Activated naive CD4-positive, alpha-beta T cell treated with anti-CD3 and anti-CD28 coated beads for 36 hours (primary cell): ENCODE data around the gene PKD2L2. TPM values are rescaled to one million over a fixed set of nuclear protein-coding genes. Genes with fewer than 3 reads are reported as not detected.

ENCODE experiments used
- CTCF ChIA-PET: fragments of 350-600 bp; sonication (Branson Sonifier 250); formaldehyde crosslinking; loops from one replicate; lab custom pipeline; 2021; ENCODE audit warnings: antibody characterized with exemption; lab: Charles Lee
- DNase-seq: peaks from one replicate; pipeline ENCODE4 v3.0.0-alpha.2; 2020
- H3K27ac Mint-ChIP-seq: one replicate; pipeline ENCODE4 v1.8.0; 2021; ENCODE audit warnings: mild to moderate bottlenecking, mixed read lengths
- H3K27me3 Mint-ChIP-seq: one replicate; pipeline ENCODE4 v1.8.0; 2021; ENCODE audit warnings: low read depth, mixed read lengths
- H3K36me3 Mint-ChIP-seq: one replicate; pipeline ENCODE4 v1.8.0; 2021; ENCODE audit warnings: low read depth, mixed read lengths
- H3K4me1 Mint-ChIP-seq: one replicate; pipeline ENCODE4 v1.8.0; 2021; ENCODE audit warnings: low read depth, mixed read lengths
- H3K4me3 Mint-ChIP-seq: one replicate; pipeline ENCODE4 v1.8.0; 2021; ENCODE audit warnings: mild to moderate bottlenecking, moderate library complexity, mixed read lengths
- H3K9me3 Mint-ChIP-seq: one replicate; pipeline ENCODE4 v1.8.0; 2021; ENCODE audit warnings: mixed read lengths
- intact Hi-C: fragments of 100-400 bp; cut with micrococcal nuclease; formaldehyde crosslinking; loops from one replicate; pipeline ENCODE4 v1.15.1; 2023
- total RNA-seq, 2 experiments: library from RNA; stranded (reverse); gene quantifications; one replicate each; pipeline ENCODE4 v1.2.3, GENCODE V29; 2021

The PKD2L2 gene
- total RNA-seq, 2 experiments from 2014 or later, result not detected

DNA sequence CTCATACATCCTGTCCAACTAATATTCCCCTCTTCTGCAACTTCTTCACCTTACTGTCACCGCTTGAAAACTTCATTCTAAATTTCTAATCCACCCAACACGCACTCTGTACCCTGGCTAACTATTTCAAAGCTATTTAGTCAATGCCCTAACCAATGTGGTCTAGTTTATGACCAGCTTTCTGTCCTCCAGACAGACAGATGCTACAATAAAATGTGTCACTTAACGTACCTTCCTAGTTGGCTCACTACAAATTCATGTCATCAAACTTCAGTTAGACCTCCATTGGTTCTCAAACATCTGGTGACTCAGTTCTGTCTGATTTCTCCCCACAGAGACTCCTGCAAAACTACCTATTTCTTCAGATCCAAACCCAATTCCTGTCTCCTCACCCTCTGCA is 86.0 kb downstream of the PKD2L2 start:
- Mint-ChIP-seq H3K27ac (no peak overlapping the region), H3K4me3 (no peak overlapping the region), H3K27me3 (no peaks in the 10 kb centered on the region), H3K36me3 (peaks cover 42% of the 10 kb centered on the region), H3K9me3 (peaks cover 7% of the 10 kb centered on the region), H3K4me1 (no peaks in the 10 kb centered on the region)
- CTCF ChIA-PET, result no interaction called here
- intact Hi-C loops, result no loop called here
- DNase-seq, result no peak

DNA sequence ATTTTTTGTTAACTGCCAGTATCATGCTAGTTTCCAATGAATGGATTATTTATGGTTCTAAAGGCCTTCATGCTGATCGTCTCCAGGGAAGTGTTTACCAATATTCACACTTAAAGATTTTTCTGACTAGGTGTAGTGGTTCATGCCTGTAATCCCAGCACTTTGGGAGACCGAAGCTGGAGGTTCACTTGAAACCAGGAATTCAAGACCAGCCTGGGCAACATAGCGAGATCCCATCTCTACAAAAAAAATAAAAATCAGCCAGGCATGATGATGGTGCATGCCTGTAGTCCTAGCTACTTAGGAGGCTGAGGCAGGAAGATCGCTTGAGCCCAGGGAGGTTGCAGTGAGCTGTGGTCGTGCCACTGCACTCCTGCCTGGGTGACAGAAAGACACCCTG is 100.2 kb downstream of the PKD2L2 start:
- Mint-ChIP-seq H3K27me3 (no peaks in the 10 kb centered on the region), H3K4me1 (peaks cover 3% of the 10 kb centered on the region), H3K4me3 (no peak overlapping the region), H3K36me3 (peaks cover 12% of the 10 kb centered on the region), H3K27ac (no peak overlapping the region), H3K9me3 (no peaks in the 10 kb centered on the region)
- intact Hi-C loops, result no loop called here
- CTCF ChIA-PET, result interaction anchor here (1.3 kb wide), 1 partner anchor 210 kb away, joined by 3 read pairs; no protein-coding TSS in a partner anchor
- no peak for DNase-seq

Other genes with a start within 250 kb of the PKD2L2 start
- 1 to 10 TPM; 1.7 to 2.0 TPM for gene KLHL3, start 153.4 kb upstream of the PKD2L2 start, total RNA-seq
- 10 to 100 TPM; 27.2 to 28.6 TPM for gene HNRNPA0, start 135.1 kb upstream of the PKD2L2 start, total RNA-seq
- gene MYOT, start 21.6 kb upstream of the PKD2L2 start, total RNA-seq, result not detected
- 10 to 100 TPM in 1 of 2 experiments, 1 to 10 TPM in 1; 9.4 to 14.5 TPM for gene FAM13B, start 143.6 kb downstream of the PKD2L2 start, total RNA-seq
- gene WNT8A, start 194.6 kb downstream of the PKD2L2 start, total RNA-seq, result not detected
- not detected for gene NME5, start 250.0 kb downstream of the PKD2L2 start, total RNA-seq